Omental fat pad (tissue), 4 donors: ENCODE data around the gene PCDHA12. TPM values are rescaled to one million over a fixed set of nuclear protein-coding genes. Genes with fewer than 3 reads are reported as not detected.

Source experiments
- ATAC-seq: fragments of 150-250 bp; one replicate; pipeline ENCODE4 v1.9.1; 2016; ENCODE audit warnings: mild to moderate bottlenecking, moderate library complexity; ENCODE audit not compliant: low FRiP score
- DNase-seq: peaks from one replicate; pipeline ENCODE4 v3.0.0-alpha.2; 2019; ENCODE audit warnings: low spot score
- CTCF ChIP-seq, 3 donors: fragments of 450-650 bp; IDR thresholded peaks; one replicate each; pipeline ENCODE4 v1.5.1; 2016 to 2017; ENCODE audit warnings: antibody characterized with exemption in 3 of 3, mild to moderate bottlenecking in 3 of 3, moderate library complexity in 2 of 3
- total RNA-seq, 4 donors: library from RNA; depleted of rRNA; stranded (reverse); fragments of >200 nt; gene quantifications; one replicate each; pipeline ENCODE4 v1.1.0, GENCODE V29; 2016

Gene PCDHA12
- total RNA-seq, 4 donors from 2014 or later: 0.69 to 4.9 (median 1.1) TPM

GRCh38 chr5:140925806-140926442 lies 50.8 kb downstream of the PCDHA12 start, which contains the start of gene PCDHAC1:
Gene PCDHAC1 (plus strand): TSS chr5:140926299. CDS start chr5:140926893, 594 bp downstream.
- TF ChIP-seq CTCF (IDR thresholded peaks at IDR 0.05): no peak
- DNase-seq (no peak), ATAC-seq (peak; percentile 86)

- ATAC-seq: peak; percentile 99
Observed at GRCh38 chr5:140926443-140927227, 51.5 kb downstream of the PCDHA12 start.

GRCh38 chr5:140927228-140927573 lies 52.1 kb downstream of the PCDHA12 start:
- ATAC-seq: peak; percentile 31
- no peak for DNase-seq
- TF ChIP-seq CTCF (IDR thresholded peaks at IDR 0.05): no peak

More at GRCh38 chr5:140926443-140927227, 51.5 kb downstream of the PCDHA12 start:
- peak in 1 of 3 donors; percentile 21 for TF ChIP-seq CTCF (IDR thresholded peaks at IDR 0.05)
- peak; percentile 63 for DNase-seq

Other genes with a start within 250 kb of the PCDHA12 start
- 100 to 1,000 TPM; 129 to 173 (median 158) TPM for gene CD14, start 242.1 kb upstream of the PCDHA12 start, total RNA-seq
- 10 to 100 TPM; 18.7 to 96.9 (median 29.8) TPM for gene TMCO6, start 235.9 kb upstream of the PCDHA12 start, total RNA-seq
- gene NDUFA2, start 227.7 kb upstream of the PCDHA12 start, total RNA-seq: 10 to 100 TPM; 39.3 to 79.3 (median 62.2) TPM
- 100 to 1,000 TPM in 2 of 4 donors, 10 to 100 TPM in 2; 76.0 to 129 (median 105) TPM for gene IK, start 227.5 kb upstream of the PCDHA12 start, total RNA-seq
- gene WDR55, start 210.4 kb upstream of the PCDHA12 start, total RNA-seq: 10 to 100 TPM; 21.2 to 29.9 (median 25.2) TPM
- gene DND1, start 201.7 kb upstream of the PCDHA12 start, total RNA-seq: 1 to 10 TPM in 2 of 4 donors, under 1 TPM in 2; 0.84 to 2.5 (median 1.3) TPM
- gene HARS1, start 183.9 kb upstream of the PCDHA12 start, total RNA-seq: 10 to 100 TPM; 49.6 to 76.6 (median 58.8) TPM
- gene HARS2, start 183.9 kb upstream of the PCDHA12 start, total RNA-seq: 10 to 100 TPM; 11.9 to 30.9 (median 20.6) TPM
- gene ZMAT2, start 174.9 kb upstream of the PCDHA12 start, total RNA-seq: 10 to 100 TPM; 38.3 to 49.6 (median 47.0) TPM
- gene PCDHA1, start 89.2 kb upstream of the PCDHA12 start, total RNA-seq: not detected
- under 1 TPM in 3 of 4 donors, not detected in 1; 0.12 to 0.93 (median 0.47) TPM for gene PCDHA2, start 80.5 kb upstream of the PCDHA12 start, total RNA-seq
- gene PCDHA3, start 74.3 kb upstream of the PCDHA12 start, total RNA-seq: 1 to 10 TPM in 1 of 4 donors, under 1 TPM in 3; 0.25 to 3.1 (median 0.56) TPM
- gene PCDHA4, start 68.2 kb upstream of the PCDHA12 start, total RNA-seq: 1 to 10 TPM in 3 of 4 donors, under 1 TPM in 1; 0.60 to 1.5 (median 1.1) TPM
- gene PCDHA5, start 53.7 kb upstream of the PCDHA12 start, total RNA-seq: under 1 TPM in 3 of 4 donors, not detected in 1; 0.31 to 0.47 (median 0.46) TPM
- 1 to 10 TPM in 2 of 4 donors, under 1 TPM in 2; 0.12 to 1.5 (median 0.99) TPM for gene PCDHA6, start 47.3 kb upstream of the PCDHA12 start, total RNA-seq
- gene PCDHA7, start 41.0 kb upstream of the PCDHA12 start, total RNA-seq: 1 to 10 TPM in 2 of 4 donors, under 1 TPM in 2; 0.12 to 1.4 (median 0.86) TPM
- under 1 TPM; 0.13 to 0.79 (median 0.35) TPM for gene PCDHA8, start 34.1 kb upstream of the PCDHA12 start, total RNA-seq
- under 1 TPM in 3 of 4 donors, not detected in 1; 0.44 to 0.79 (median 0.56) TPM for gene PCDHA9, start 26.9 kb upstream of the PCDHA12 start, total RNA-seq
- gene PCDHA10, start 19.4 kb upstream of the PCDHA12 start, total RNA-seq: 1 to 10 TPM in 2 of 4 donors, under 1 TPM in 2; 0.48 to 2.5 (median 1.5) TPM
- 1 to 10 TPM in 1 of 4 donors, under 1 TPM in 3; 0.16 to 1.2 (median 0.49) TPM for gene PCDHA11, start 6.4 kb upstream of the PCDHA12 start, total RNA-seq
- 1 to 10 TPM in 3 of 4 donors, under 1 TPM in 1; 0.96 to 1.4 (median 1.2) TPM for gene PCDHA13, start 6.8 kb downstream of the PCDHA12 start, total RNA-seq
- gene PCDHAC1, start 51.0 kb downstream of the PCDHA12 start, total RNA-seq: 1 to 10 TPM in 2 of 4 donors, under 1 TPM in 2; 0.47 to 2.1 (median 0.87) TPM
- 10 to 100 TPM in 1 of 4 donors, 1 to 10 TPM in 3; 3.1 to 10.0 (median 3.8) TPM for gene PCDHAC2, start 91.2 kb downstream of the PCDHA12 start, total RNA-seq
- gene PCDHB1, start 176.1 kb downstream of the PCDHA12 start, total RNA-seq: under 1 TPM in 2 of 4 donors, not detected in 2; under 0.01 to 0.09 TPM
- gene PCDHB2, start 219.3 kb downstream of the PCDHA12 start, total RNA-seq: 1 to 10 TPM; 2.2 to 4.9 (median 2.8) TPM
- 1 to 10 TPM; 1.4 to 4.4 (median 1.9) TPM for gene PCDHB3, start 225.2 kb downstream of the PCDHA12 start, total RNA-seq
- gene PCDHB4, start 246.5 kb downstream of the PCDHA12 start, total RNA-seq: 1 to 10 TPM; 1.2 to 6.9 (median 3.2) TPM